GM21367 (cell line): ENCODE data around the gene WDR20.
A peak's percentile ranks its signal among the peaks of the same experiment; 100 is the strongest.
"Not testable (repeated sequence)": the region's sequence is repeated elsewhere in the genome, so short reads cannot be mapped to it uniquely, and the experiment has no call there.

Experiments used
- ATAC-seq: cut with Tn5 transposase; IDR thresholded peaks from one replicate; pipeline ENCODE4 v1.9.1; 2021; ENCODE audit not compliant: unreplicated experiment

WDR20 gene

DNA sequence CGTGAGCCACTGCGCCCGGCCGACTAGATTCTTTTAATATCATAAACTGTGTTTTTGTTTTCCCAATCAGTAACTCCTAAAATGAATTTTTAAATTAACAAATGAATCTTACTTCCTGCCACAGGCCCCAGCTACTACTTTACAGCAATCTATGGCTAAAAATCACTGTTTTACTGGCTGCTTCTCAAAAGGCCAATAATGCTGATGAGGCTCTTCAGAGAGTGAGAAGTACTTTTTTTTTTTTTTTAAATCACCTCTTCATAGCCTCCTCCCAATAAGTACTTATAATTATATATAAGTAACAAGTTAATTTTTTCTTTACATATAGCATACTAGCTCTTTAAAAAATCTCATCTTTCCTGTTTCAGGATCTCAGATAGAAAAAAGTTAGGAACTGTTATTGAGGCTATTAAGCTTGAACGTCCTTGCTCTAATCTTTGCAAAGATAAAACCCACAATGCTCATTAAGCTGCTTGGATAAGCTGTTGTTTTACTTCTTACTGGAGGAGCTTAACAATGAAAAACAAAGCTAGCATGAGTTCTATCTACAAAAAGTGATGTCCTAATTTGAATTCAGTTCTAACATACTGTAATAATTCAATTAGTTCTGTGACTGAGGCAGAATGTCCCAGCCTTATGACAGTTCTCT lies 12.8 kb upstream of the WDR20 start:
- ATAC-seq, result no peak

DNA sequence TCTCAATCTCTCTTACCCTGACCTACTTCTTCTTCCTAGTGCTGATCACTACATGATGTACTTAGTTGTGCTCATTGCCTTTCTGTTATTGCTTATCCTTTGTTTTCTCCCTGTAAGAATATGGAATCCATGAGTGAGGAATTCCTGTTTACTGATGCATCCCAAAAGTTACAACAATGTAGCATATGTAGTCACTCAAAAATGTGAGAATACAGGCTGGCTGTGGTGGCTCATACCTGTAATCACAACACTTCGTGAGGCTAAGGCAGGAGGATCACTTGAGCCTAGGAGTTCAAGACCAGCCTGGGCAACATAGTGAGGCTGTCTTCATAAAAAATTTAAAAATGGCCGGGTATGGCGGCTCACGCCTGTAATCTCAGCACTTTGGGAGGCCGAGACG lies 8.0 kb upstream of the WDR20 start:
- no peak for ATAC-seq

GRCh38 chr14:102134021-102134420 lies 5.7 kb upstream of the WDR20 start:
- ATAC-seq, result not testable (repeated sequence)

DNA sequence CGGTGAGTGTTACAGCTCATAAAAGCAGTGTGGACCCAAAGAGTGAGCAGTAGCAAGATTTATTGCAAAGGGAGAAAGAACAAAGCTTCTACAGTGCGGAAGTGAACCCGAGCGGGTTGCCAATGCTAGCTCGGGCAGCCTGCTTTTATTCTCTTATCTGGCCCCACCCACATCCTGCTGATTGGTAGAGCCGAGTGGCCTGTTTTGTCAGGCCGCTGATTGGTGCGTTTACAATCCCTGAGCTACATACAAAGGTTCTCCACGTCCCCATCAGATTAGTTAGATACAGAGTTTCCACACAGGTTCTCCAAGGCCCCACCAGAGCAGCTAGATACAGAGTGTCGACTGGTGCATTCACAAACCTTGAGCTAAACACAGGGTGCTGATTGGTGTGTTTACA lies 5.0 kb upstream of the WDR20 start:
- not testable (repeated sequence) for ATAC-seq

DNA sequence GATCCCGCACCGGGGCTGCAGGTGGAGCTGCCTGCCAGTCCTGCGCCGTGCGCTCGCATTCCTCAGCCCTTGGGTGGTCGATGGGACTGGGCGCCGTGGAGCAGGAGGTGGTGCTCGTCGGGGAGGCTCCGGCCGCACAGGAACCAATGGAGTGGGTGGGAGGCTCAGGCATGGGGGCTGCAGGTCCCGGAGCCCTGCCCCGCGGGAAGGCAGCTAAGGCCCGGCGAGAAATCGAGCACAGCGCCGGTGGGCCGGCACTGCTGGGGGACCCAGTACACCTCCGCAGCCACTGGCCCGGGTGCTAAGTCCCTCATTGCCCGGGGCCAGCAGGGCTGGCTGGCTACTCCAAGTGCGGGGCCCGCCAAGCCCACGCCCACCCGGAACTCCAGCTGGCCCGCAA lies 4.2 kb upstream of the WDR20 start:
- not testable (repeated sequence) for ATAC-seq

DNA sequence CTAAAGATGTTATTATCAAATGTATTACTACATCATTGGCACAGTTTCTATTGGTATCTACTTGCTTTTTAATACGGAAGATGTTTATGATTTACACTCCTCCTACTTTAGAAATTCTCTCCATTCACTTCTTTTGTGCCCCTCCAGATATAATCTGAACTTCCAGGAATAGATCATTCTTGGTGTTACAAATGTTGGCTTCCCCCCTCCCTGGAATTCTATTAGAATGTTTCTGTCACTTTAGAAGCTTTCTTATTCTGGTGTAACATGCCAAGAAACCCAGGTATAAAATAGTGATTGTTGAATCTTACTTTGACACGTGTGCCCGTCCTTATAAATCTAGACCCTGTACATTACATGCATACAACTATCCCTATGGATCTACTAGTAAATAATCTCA lies 1.2 kb upstream of the WDR20 start:
- no peak for ATAC-seq

DNA sequence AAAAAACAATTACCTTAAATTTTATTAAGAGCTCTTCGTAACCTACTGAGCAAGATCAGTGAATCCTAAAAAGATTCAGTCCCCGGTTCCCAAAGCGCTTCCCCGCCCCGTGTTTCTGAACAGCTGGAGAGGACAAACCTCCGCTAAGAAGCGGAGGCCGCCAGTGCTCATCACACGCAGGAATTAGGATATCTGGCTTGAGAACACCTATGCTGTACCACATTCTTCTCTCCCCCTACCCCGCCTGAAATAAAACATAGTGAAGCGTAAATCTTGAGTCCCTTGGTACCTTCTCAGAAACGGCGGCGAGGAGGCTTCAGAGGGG lies 774 bp upstream of the WDR20 start:
- ATAC-seq, result no peak

- peak; percentile 2 for ATAC-seq
These were observed 491 bp downstream of the WDR20 start for GRCh38 chr14:102140027-102140749.

- ATAC-seq, result no peak
These were observed 1.1 kb downstream of the WDR20 start for GRCh38 chr14:102140750-102141145.

DNA sequence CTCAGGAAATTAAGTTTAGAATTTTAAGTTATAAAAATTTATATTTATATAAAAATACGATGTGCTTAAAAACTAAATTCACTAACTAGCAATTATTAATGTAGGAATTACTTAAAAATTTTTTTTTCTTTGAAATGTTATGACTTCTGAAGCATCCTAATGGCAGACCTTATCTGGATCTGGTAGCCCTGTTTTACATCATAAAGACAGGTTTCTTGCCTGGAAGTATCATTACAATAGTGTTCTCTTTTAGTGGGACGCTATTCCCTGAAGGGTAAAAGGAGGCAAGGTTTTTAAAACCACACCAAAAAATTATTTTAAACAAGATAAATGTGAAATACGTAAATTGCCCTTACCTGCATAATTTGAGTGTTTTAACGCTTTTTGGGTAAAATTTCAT lies 2.1 kb downstream of the WDR20 start:
- ATAC-seq, result no peak

- no peak for ATAC-seq
These were observed 5.2 kb downstream of the WDR20 start for GRCh38 chr14:102144914-102145313.

DNA sequence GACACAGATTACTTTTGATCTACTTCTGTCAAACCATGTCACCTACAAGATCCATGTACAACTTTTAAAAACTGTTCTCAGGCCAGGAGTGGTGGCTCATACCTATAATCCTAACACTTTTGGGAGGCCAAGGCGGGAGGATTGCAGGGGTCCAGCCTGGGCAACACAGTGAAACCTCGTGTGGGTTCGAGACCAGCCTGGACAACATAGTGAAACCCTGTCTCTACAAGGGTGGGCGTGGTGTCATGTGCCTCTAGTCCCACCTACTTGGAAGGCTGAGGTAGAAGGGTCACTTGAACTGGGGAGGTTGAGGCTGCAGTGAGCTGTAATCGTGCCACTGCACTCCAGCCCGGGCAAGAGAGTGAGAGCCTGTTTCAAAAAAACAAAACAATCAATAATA lies 5.7 kb downstream of the WDR20 start:
- no peak for ATAC-seq

DNA sequence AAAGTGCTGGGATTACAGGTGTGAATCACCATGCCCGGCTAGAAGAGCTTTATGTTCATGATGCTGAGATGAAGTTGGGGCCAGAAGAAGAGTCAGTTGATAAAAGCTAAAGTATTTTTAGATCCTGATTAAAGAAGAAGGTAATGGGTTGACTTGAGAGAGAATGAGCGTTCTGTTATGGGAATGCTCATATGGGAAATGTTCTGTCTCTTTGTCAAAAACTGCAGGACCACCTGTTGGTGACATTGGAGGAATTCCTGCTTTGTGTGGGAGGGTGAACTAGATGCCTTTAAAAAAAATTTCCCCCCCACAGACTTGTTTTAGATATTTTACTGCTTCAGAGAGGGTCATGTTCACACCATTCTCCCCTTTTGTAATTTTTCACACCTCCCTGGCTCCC lies 6.7 kb downstream of the WDR20 start:
- ATAC-seq, result no peak

GRCh38 chr14:102150083-102150482 lies 10.4 kb downstream of the WDR20 start:
- no peak for ATAC-seq

DNA sequence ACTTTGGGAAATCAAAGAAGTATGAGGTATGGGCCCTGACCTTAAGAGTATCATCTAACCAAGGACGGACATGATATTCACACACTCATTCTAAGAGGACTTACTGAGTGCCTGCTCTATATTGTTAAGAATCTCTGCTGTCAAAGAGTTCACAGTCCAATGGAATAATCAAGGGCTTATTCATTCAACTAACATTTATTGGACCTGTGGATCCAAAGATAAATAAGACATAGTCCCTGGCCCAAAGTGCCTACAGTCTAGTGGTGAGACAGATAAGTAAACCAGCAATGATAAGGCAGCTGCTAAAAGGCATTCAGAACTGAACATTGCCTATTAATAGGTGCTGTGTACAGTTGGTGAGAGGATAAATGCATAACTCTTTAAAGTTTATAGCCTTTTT lies 11.0 kb downstream of the WDR20 start:
- ATAC-seq, result no peak

DNA sequence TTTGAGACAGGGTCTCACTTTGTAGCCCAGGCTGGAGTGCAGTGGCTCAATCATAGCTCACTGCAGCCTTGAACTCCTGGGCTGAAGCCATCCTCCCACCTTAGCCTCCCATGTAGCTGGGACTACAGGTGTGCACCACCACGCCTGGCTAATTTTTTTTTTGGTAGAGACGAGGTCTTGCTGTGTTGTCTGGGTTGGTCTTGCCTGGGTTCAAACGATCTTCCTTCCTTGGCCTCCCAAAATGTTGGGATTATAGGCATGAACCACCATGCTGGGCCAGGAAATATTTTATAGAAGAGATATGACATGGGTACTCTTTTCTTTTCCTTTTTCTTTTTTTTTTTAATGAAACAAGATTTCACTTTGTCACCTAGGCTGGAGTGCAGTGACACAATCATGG lies 11.7 kb downstream of the WDR20 start:
- not testable (repeated sequence) for ATAC-seq

GRCh38 chr14:102154121-102154520 lies 14.4 kb downstream of the WDR20 start:
- no peak for ATAC-seq

DNA sequence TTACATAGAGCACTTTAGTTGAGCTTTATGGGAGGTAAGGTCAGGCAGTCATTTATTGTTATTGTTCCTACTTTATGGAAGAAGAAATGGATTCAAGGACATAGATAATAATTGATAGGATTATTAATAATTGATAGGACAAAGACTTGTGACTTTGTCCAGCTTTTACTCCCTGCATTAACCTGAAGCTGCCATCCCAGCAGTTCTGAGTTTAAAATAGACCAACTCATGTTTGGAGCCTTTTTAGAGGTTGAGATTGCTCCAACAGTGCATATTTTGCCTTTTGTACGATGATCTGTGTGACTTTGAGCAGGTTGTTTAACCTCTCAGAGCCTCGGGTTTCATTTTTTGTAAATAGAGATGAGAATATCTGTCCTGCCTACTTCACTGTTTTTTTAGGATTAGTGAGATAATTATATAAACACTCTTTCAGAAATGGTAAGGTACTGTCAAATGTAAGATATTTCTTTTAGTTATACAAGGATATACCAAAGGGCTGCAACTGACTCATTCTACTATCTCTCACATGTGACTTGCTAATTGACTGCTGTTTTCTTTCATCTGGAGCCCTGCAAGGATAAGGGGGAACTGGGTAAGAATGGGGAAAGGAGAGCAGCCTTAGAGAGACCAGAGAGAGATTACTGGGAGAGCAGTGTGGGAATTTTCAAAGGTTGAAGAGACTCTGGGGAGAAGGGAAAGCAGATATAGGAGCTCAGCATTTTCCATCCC lies 15.3 kb downstream of the WDR20 start:
- ATAC-seq, result no peak

- ATAC-seq, result no peak
These were observed 17.6 kb downstream of the WDR20 start for GRCh38 chr14:102157346-102157745.

DNA sequence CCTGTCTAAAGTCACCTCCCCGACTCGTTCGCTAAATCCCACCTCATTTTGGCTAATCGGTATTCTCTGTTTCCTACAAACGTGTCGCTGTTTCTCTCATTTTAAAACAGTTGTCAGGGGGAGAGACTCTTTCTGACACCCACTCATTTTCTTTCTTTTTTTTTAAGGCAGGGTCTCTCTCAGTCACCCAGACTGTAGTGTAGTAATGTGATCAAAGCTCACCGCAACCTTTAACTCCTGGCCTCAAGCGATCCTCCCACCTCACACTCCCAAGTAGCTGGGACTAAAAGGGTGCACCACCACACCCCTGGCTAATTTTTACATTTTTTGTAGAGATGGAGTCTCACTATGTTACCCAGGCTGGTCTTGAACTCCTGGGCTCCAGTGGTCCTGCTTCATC lies 19.1 kb downstream of the WDR20 start:
- no peak for ATAC-seq

DNA sequence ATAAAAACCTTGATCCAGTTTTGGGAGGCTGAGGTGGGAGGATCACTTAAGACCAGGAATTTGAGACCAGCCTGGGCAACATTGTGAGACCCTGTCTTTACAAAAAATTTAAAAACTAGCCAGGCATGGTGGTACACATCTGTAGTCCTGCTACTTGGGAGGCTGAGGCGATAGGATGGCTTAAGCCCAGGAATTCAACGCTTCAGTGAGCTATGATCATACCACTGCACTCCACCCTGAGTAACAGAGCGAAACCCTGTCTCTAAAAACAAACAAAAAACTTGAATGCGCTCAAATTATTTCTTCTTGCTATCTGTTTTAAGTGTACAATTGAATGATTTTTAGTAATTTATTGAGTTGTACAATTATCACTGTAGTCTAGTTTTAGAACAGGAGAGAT lies 20.1 kb downstream of the WDR20 start:
- ATAC-seq, result no peak

- ATAC-seq, result no peak
These were observed 22.8 kb downstream of the WDR20 start for GRCh38 chr14:102162487-102162886.
